Tibial nerve (tissue), 4 donors: Measurements from ENCODE around the gene SPATA25. TPM values are rescaled to one million over a fixed set of nuclear protein-coding genes. Genes with fewer than 3 reads are reported as not detected.

Source experiments
- DNase-seq, 2 donors: peaks; one replicate each; pipeline ENCODE4 v3.0.0-alpha.2; 2019; ENCODE audit warnings: low spot score in 2 of 2
- H3K27ac ChIP-seq, 4 donors: fragments of 200-600 bp; sonication (generic) in 3 of 4; one replicate each; pipeline ENCODE4 v1.5.1; 2017 to 2019; ENCODE audit warnings: mild to moderate bottlenecking in 1 of 4
- H3K27me3 ChIP-seq, 2 donors: fragments of 200-600 bp; sonication (generic) in 1 of 2; one replicate each; pipeline versions ENCODE4 v1.5.1 to v1.6.0; 2017 to 2019
- H3K36me3 ChIP-seq, 3 donors: fragments of 200-600 bp; sonication (generic); one replicate each; pipeline ENCODE4 v1.5.1; 2018 to 2019
- H3K4me1 ChIP-seq, 4 donors: fragments of 200-600 bp; sonication (generic) in 3 of 4; one replicate each; pipeline ENCODE4 v1.5.1; 2017 to 2019
- H3K4me3 ChIP-seq, 4 donors: fragments of 200-600 bp; sonication (generic) in 3 of 4; one replicate each; pipeline ENCODE4 v1.5.1; 2017 to 2019; ENCODE audit warnings: mild to moderate bottlenecking in 1 of 4, moderate library complexity in 1 of 4
- H3K9me3 ChIP-seq, 4 donors: fragments of 200-600 bp; sonication (generic) in 3 of 4; one replicate each; pipeline ENCODE4 v1.5.1; 2017 to 2019
- EP300 ChIP-seq, 2 donors: sonication (generic); formaldehyde crosslinking; IDR thresholded peaks; one replicate each; pipeline ENCODE4 v1.6.1; 2017; ENCODE audit warnings: antibody characterized with exemption in 2 of 2, mild to moderate bottlenecking in 1 of 2
- POLR2A ChIP-seq, 2 donors: fragments of 450-650 bp; IDR thresholded peaks; one replicate each; pipeline ENCODE4 v1.6.1; 2017; ENCODE audit warnings: antibody characterized with exemption in 2 of 2, mild to moderate bottlenecking in 2 of 2, moderate library complexity in 2 of 2
- WGBS, 2 donors: methylation state at CpG; one replicate each; pipeline ENCODE4 v1.1.5; 2018; 5-methylcytosine and 5-hydroxymethylcytosine counted together
- total RNA-seq, 4 donors: library from RNA; depleted of rRNA; stranded (reverse); fragments of >200 nt; gene quantifications; one replicate each; pipeline ENCODE4 v1.1.0, GENCODE V29; 2016
- TF ChIP-seq, protein P1 (sequence below), 5 experiments: fragments of 200-600 bp in 3 of 5; fragments of 450-650 bp in 2 of 5; sonication (generic) in 3 of 5; IDR thresholded peaks; one replicate each; pipeline ENCODE4 v1.5.1; 2016 to 2019; ENCODE audit warnings: antibody characterized with exemption in 5 of 5, mild to moderate bottlenecking in 3 of 5, moderate library complexity in 2 of 5

Gene SPATA25
- total RNA-seq, 4 donors from 2014 or later: 2.6 to 18.3 (median 7.9) TPM

GRCh38 chr20:45899046-45899835, 11.8 kb upstream of the SPATA25 start:
- no peaks in the 10 kb centered on the region for H3K27me3 ChIP-seq
- H3K27ac ChIP-seq: no peak overlapping the region
- no peak for DNase-seq
- H3K4me1 ChIP-seq: no peaks in the 10 kb centered on the region
- 87 to 88% methylated on average over 13 of the region's 13 CpGs for WGBS, 2 donors
- no peaks in the 10 kb centered on the region for H3K9me3 ChIP-seq
- H3K36me3 ChIP-seq: peaks cover 0 to 99% (median 23%) of the 10 kb centered on the region in 3 donors
- no peak for TF ChIP-seq POLR2A (IDR thresholded peaks at IDR 0.05)
- no peak for TF ChIP-seq EP300 (IDR thresholded peaks at IDR 0.05)
- TF ChIP-seq, protein P1, sequence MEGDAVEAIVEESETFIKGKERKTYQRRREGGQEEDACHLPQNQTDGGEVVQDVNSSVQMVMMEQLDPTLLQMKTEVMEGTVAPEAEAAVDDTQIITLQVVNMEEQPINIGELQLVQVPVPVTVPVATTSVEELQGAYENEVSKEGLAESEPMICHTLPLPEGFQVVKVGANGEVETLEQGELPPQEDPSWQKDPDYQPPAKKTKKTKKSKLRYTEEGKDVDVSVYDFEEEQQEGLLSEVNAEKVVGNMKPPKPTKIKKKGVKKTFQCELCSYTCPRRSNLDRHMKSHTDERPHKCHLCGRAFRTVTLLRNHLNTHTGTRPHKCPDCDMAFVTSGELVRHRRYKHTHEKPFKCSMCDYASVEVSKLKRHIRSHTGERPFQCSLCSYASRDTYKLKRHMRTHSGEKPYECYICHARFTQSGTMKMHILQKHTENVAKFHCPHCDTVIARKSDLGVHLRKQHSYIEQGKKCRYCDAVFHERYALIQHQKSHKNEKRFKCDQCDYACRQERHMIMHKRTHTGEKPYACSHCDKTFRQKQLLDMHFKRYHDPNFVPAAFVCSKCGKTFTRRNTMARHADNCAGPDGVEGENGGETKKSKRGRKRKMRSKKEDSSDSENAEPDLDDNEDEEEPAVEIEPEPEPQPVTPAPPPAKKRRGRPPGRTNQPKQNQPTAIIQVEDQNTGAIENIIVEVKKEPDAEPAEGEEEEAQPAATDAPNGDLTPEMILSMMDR (IDR thresholded peaks at IDR 0.05): no peak
- H3K4me3 ChIP-seq: no peak overlapping the region

GRCh38 chr20:45898285-45898684, 10.9 kb upstream of the SPATA25 start:
- 70 to 73% methylated on average over 10 to 12 of the region's 12 CpGs for WGBS, 2 donors
- no peak overlapping the region for H3K27ac ChIP-seq
- H3K27me3 ChIP-seq: no peaks in the 10 kb centered on the region
- H3K4me3 ChIP-seq: no peak overlapping the region
- no peaks in the 10 kb centered on the region for H3K4me1 ChIP-seq
- no peak for TF ChIP-seq EP300 (IDR thresholded peaks at IDR 0.05)
- TF ChIP-seq POLR2A (IDR thresholded peaks at IDR 0.05): no peak
- TF ChIP-seq, protein P1 (IDR thresholded peaks at IDR 0.05): no peak
- no peaks in the 10 kb centered on the region for H3K9me3 ChIP-seq
- DNase-seq: no peak
- H3K36me3 ChIP-seq: peaks cover 0 to 99% (median 31%) of the 10 kb centered on the region in 3 donors

- no peak for DNase-seq
- H3K9me3 ChIP-seq: no peaks in the 10 kb centered on the region
- no peaks in the 10 kb centered on the region for H3K27me3 ChIP-seq
- H3K4me3 ChIP-seq: no peak overlapping the region
- no peak overlapping the region for H3K27ac ChIP-seq
- peaks cover 0 to 4% (median 2%) of the 10 kb centered on the region in 4 donors for H3K4me1 ChIP-seq
- no peak for TF ChIP-seq EP300 (IDR thresholded peaks at IDR 0.05)
- no peak for TF ChIP-seq POLR2A (IDR thresholded peaks at IDR 0.05)
- TF ChIP-seq, protein P1 (IDR thresholded peaks at IDR 0.05): no peak
- H3K36me3 ChIP-seq: peaks cover 0 to 99% (median 31%) of the 10 kb centered on the region in 3 donors
- WGBS, 2 donors: 90 to 94% methylated on average over 6 to 7 of the region's 7 CpGs
Measured at GRCh38 chr20:45897692-45898091, 10.3 kb upstream of the SPATA25 start.

GRCh38 chr20:45897289-45897688, 9.9 kb upstream of the SPATA25 start:
- H3K27me3 ChIP-seq: no peaks in the 10 kb centered on the region
- no peak for DNase-seq
- H3K4me3 ChIP-seq: no peak overlapping the region
- TF ChIP-seq, protein P1 (IDR thresholded peaks at IDR 0.05): no peak
- TF ChIP-seq EP300 (IDR thresholded peaks at IDR 0.05) (no peak), POLR2A (IDR thresholded peaks at IDR 0.05) (no peak)
- H3K27ac ChIP-seq: no peak overlapping the region
- WGBS, 2 donors: 64 to 72% methylated on average over 2 of the region's 2 CpGs
- no peaks in the 10 kb centered on the region for H3K9me3 ChIP-seq
- H3K4me1 ChIP-seq: peaks cover 0 to 8% (median 4%) of the 10 kb centered on the region in 4 donors
- H3K36me3 ChIP-seq: peaks cover 0 to 99% (median 31%) of the 10 kb centered on the region in 3 donors

DNA sequence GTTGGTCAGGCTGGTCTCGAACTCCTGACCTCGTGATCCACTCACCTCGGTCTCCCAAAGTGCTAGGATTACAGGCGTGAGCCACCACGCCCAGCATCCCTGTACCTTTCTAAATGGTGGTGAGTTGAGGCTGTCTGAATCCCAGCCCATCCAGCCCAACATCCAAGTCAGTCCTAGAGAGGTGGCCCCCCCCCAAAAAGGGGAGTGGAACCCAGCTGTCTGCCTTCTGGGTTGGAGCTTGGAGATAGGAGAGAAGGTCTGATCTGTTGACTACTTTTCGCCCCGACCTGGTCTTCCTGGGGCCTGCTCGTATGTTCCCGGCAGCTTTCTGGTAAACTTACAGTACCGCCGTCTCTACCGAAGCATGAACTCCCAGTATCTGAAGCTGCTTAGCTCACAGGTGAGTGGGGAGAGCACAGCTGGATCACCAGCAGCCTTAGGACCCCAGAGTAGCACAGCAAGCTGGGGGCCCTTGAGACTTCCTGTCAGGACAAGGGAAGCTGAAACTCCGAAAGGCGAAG, 9.3 kb upstream of the SPATA25 start:
- no peak for DNase-seq
- H3K27me3 ChIP-seq: no peaks in the 10 kb centered on the region
- H3K4me3 ChIP-seq: no peak overlapping the region
- peaks cover 0 to 14% (median 10%) of the 10 kb centered on the region in 4 donors for H3K4me1 ChIP-seq
- H3K27ac ChIP-seq: no peak overlapping the region
- no peak for TF ChIP-seq POLR2A (IDR thresholded peaks at IDR 0.05)
- no peak for TF ChIP-seq EP300 (IDR thresholded peaks at IDR 0.05)
- TF ChIP-seq, protein P1 (IDR thresholded peaks at IDR 0.05): no peak
- peaks cover 0 to 95% (median 31%) of the 10 kb centered on the region in 3 donors for H3K36me3 ChIP-seq
- no peaks in the 10 kb centered on the region for H3K9me3 ChIP-seq
- WGBS, 2 donors: 93 to 95% methylated on average over 12 to 14 of the region's 14 CpGs
